ENCODE data around the gene SIRT2.

DNA sequence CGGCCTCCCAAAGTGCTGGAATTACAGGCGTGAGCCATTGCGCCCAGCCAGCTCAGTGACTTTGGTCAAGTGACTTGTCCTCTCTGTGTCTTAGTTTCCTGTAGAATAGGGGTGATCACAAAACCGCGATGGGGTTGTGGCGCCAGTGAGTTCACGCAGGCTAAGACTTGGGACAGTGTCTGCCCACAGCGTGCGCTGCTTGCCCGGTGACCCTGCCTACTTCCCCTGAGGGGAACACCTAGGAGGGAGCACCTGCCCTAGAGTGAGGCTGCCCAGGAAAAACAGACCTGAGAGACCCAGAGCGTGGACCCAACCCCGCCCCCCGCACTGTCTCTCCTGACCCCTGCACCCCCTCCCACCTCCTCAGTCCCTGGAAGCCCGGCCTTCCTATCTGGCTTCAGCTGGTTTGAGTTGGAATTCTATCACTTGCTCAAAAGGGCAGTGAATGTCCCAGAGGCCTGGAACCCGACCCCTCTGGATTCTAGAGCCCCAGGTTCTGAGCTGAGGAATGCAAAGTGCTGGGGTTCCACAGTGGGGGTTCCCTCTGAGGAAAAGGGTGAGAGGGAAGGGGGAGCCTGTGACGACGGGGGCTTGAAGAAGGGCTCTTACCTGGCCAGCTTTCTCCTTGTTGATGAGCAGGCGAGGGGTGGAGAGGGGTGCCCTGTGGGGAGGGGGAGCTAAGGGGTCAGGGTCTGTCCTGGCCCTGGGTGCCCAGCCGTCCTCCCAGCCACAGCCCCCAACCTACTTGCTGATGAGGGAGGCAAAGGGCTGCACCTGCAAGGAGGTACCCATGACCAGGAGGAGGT lies 19.1 kb downstream of the SIRT2 start:
- TF ChIP-seq, protein P1, sequence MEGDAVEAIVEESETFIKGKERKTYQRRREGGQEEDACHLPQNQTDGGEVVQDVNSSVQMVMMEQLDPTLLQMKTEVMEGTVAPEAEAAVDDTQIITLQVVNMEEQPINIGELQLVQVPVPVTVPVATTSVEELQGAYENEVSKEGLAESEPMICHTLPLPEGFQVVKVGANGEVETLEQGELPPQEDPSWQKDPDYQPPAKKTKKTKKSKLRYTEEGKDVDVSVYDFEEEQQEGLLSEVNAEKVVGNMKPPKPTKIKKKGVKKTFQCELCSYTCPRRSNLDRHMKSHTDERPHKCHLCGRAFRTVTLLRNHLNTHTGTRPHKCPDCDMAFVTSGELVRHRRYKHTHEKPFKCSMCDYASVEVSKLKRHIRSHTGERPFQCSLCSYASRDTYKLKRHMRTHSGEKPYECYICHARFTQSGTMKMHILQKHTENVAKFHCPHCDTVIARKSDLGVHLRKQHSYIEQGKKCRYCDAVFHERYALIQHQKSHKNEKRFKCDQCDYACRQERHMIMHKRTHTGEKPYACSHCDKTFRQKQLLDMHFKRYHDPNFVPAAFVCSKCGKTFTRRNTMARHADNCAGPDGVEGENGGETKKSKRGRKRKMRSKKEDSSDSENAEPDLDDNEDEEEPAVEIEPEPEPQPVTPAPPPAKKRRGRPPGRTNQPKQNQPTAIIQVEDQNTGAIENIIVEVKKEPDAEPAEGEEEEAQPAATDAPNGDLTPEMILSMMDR (IDR thresholded peaks at IDR 0.05), result no peak
- no peak for TF ChIP-seq POLR2A (IDR thresholded peaks at IDR 0.05)

Data from body of pancreas (tissue), 4 donors.